PC-3 (cell line): ENCODE results near the gene LGALS9. TPM values are rescaled to one million over a fixed set of nuclear protein-coding genes. Genes with fewer than 3 reads are reported as not detected.

ENCODE experiments used
- ATAC-seq: fragments of 200-7000 bp; cut with Tn5 transposase; 2 replicates; pipeline ENCODE4 v1.9.1; 2020; ENCODE audit warnings: mild to moderate bottlenecking, moderate library complexity
- BruUV-seq: library from RNA; stranded (reverse); fragments of 400-500 nt; replicated peaks from 2 replicates; lab custom pipeline; 2021; lab: Mats Ljungman, UMichigan
- CTCF ChIA-PET: fragments of 300-600 bp; sonication (Branson Sonifier 250); formaldehyde crosslinking; loops from one replicate; lab custom pipeline; 2022; ENCODE audit warnings: antibody characterized with exemption; lab: Charles Lee
- POLR2A ChIA-PET: fragments of 300-600 bp; sonication (Branson Sonifier 250); formaldehyde crosslinking; loops from one replicate; lab custom pipeline; 2022; ENCODE audit warnings: antibody characterized with exemption; ENCODE audit not compliant: unreplicated experiment; lab: Charles Lee
- DNase-seq: peaks from one replicate; pipeline ENCODE4 v3.0.0-alpha.2; 2015
- H2AFZ ChIP-seq: fragments of 300-600 bp; sonication (generic); 2 replicates; pipeline ENCODE4 v1.6.0; 2016; ENCODE audit warnings: antibody characterized with exemption, low read length
- H3F3A ChIP-seq: fragments of 300-600 bp; sonication (generic); one replicate; pipeline ENCODE4 v1.6.0; 2017; ENCODE audit warnings: antibody characterized with exemption, low read length, control low read depth, mild to moderate bottlenecking; ENCODE audit not compliant: unreplicated experiment
- H3K27ac ChIP-seq: fragments of 300-600 bp; sonication (generic); 2 replicates; pipeline ENCODE4 v1.5.1; 2016; ENCODE audit warnings: mild to moderate bottlenecking, low read length
- H3K27me3 ChIP-seq: fragments of 300-600 bp; sonication (generic); 2 replicates; pipeline ENCODE4 v1.6.1; 2016; ENCODE audit warnings: low read length, mixed read lengths
- H3K36me3 ChIP-seq: fragments of 300-600 bp; sonication (generic); 2 replicates; pipeline ENCODE4 v1.6.1; 2016; ENCODE audit warnings: low read depth, mixed run types, low read length, mixed read lengths
- H3K4me1 ChIP-seq: fragments of 300-600 bp; sonication (generic); 2 replicates; pipeline ENCODE4 v1.5.1; 2016; ENCODE audit warnings: low read length; ENCODE audit not compliant: insufficient read depth
- H3K4me2 ChIP-seq: fragments of 300-600 bp; sonication (generic); 2 replicates; pipeline ENCODE4 v1.6.0; 2016; ENCODE audit warnings: low read length
- H3K4me3 ChIP-seq: fragments of 300-600 bp; sonication (generic); 2 replicates; pipeline ENCODE4 v1.5.1; 2016; ENCODE audit warnings: mild to moderate bottlenecking, low read length, mixed read lengths
- H3K79me2 ChIP-seq: fragments of 300-600 bp; sonication (generic); 2 replicates; pipeline ENCODE4 v1.6.1; 2017; ENCODE audit warnings: low read length, mixed read lengths
- H3K9ac ChIP-seq: fragments of 300-600 bp; sonication (generic); 2 replicates; pipeline ENCODE4 v1.6.0; 2016; ENCODE audit warnings: mild to moderate bottlenecking, low read length
- H3K9me2 ChIP-seq: fragments of 300-600 bp; sonication (generic); replicated peaks from 2 replicates; pipeline ENCODE4 v1.6.1; 2016; ENCODE audit warnings: mixed run types, low read length, mixed read lengths
- H3K9me3 ChIP-seq: fragments of 300-600 bp; sonication (generic); 2 replicates; pipeline ENCODE4 v1.6.1; 2016; ENCODE audit warnings: low read length, mixed read lengths
- H4K20me1 ChIP-seq: fragments of 300-600 bp; sonication (generic); 2 replicates; pipeline ENCODE4 v1.6.1; 2016; ENCODE audit warnings: low read length, mixed read lengths
- CTCF ChIP-seq: fragments of 300-600 bp; sonication (generic); conservative IDR thresholded peaks from 2 replicates; pipeline ENCODE4 v1.5.1; 2017; ENCODE audit warnings: antibody characterized with exemption, low read depth, mild to moderate bottlenecking, low read length
- EZH2 ChIP-seq: fragments of 300-600 bp; sonication (generic); IDR thresholded peaks from one replicate; pipeline ENCODE4 v1.6.1; 2017; ENCODE audit warnings: antibody characterized with exemption, mild to moderate bottlenecking, low read length; ENCODE audit not compliant: unreplicated experiment
- EZH2phosphoT487 ChIP-seq: fragments of 300-600 bp; sonication (generic); IDR thresholded peaks from 2 replicates; pipeline ENCODE4 v1.6.1; 2018; ENCODE audit warnings: mild to moderate bottlenecking, antibody characterized with exemption, low read length, borderline replicate concordance
- intact Hi-C: fragments of 100-400 bp; cut with micrococcal nuclease; formaldehyde crosslinking; loops from 2 replicates; pipeline ENCODE4 v1.9.0; 2023
- total RNA-seq: library from RNA; depleted of rRNA; stranded (reverse); fragments of >200 nt; gene quantifications from 2 replicates; pipeline ENCODE4 v1.2.3, GENCODE V29; 2014

LGALS9 gene
- total RNA-seq, 1 experiment from 2014 or later, result 1.1 TPM

GRCh38 chr17:27590864-27591263 is 40.1 kb upstream of the LGALS9 start:
- ChIA-PET POLR2A (no interaction called here), CTCF (no interaction called here)
- ATAC-seq (no peak), DNase-seq (no peak)
- Histone ChIP-seq H3K9me3 (no peaks in the 10 kb centered on the region), H3K27me3 (no peaks in the 10 kb centered on the region), H4K20me1 (no peaks in the 10 kb centered on the region), H3K4me1 (no peaks in the 10 kb centered on the region), H3K9ac (no peak overlapping the region), H3K9me2 (no peaks in the 10 kb centered on the region), H3K36me3 (no peaks in the 10 kb centered on the region), H2AFZ (no peak overlapping the region), H3K4me3 (no peak overlapping the region), H3K79me2 (no peaks in the 10 kb centered on the region), H3F3A (no peaks in the 10 kb centered on the region), H3K4me2 (no peak overlapping the region), H3K27ac (no peak overlapping the region)
- no TSS peak for BruUV-seq
- intact Hi-C loops, result no loop called here
- TF ChIP-seq EZH2 (no peak), CTCF (no peak), EZH2phosphoT487 (no peak)

GRCh38 chr17:27591986-27592385 is 39.0 kb upstream of the LGALS9 start:
- H3K9me2 ChIP-seq, result no peaks in the 10 kb centered on the region
- intact Hi-C loops, result no loop called here
- H2AFZ ChIP-seq, result no peak overlapping the region
- no peaks in the 10 kb centered on the region for H4K20me1 ChIP-seq
- no TSS peak for BruUV-seq
- H3K27ac ChIP-seq, result no peak overlapping the region
- H3K4me3 ChIP-seq, result no peak overlapping the region
- no peak overlapping the region for H3K9ac ChIP-seq
- no peaks in the 10 kb centered on the region for H3K4me1 ChIP-seq
- ChIA-PET CTCF (no interaction called here), POLR2A (no interaction called here)
- no peaks in the 10 kb centered on the region for H3K27me3 ChIP-seq
- H3K79me2 ChIP-seq, result no peaks in the 10 kb centered on the region
- no peaks in the 10 kb centered on the region for H3F3A ChIP-seq
- no peak for DNase-seq
- TF ChIP-seq EZH2phosphoT487, result no peak
- no peak for ATAC-seq
- no peak overlapping the region for H3K4me2 ChIP-seq
- no peaks in the 10 kb centered on the region for H3K9me3 ChIP-seq
- no peaks in the 10 kb centered on the region for H3K36me3 ChIP-seq

GRCh38 chr17:27593232-27593856 is 37.6 kb upstream of the LGALS9 start:
- BruUV-seq, result no TSS peak
- Histone ChIP-seq H3K4me1 (no peaks in the 10 kb centered on the region), H3F3A (no peaks in the 10 kb centered on the region), H3K36me3 (no peaks in the 10 kb centered on the region), H3K27ac (no peak overlapping the region), H3K79me2 (no peaks in the 10 kb centered on the region), H3K9me2 (no peaks in the 10 kb centered on the region), H4K20me1 (no peaks in the 10 kb centered on the region), H3K4me3 (no peak overlapping the region), H3K9ac (no peak overlapping the region), H3K9me3 (no peaks in the 10 kb centered on the region), H2AFZ (no peak overlapping the region), H3K4me2 (no peak overlapping the region), H3K27me3 (no peaks in the 10 kb centered on the region)
- TF ChIP-seq CTCF (no peak), EZH2 (no peak), EZH2phosphoT487 (no peak)
- ChIA-PET POLR2A (no interaction called here), CTCF (no interaction called here)
- DNase-seq (no peak), ATAC-seq (no peak)
- intact Hi-C loops, result no loop called here
